A172 (cell line): ENCODE data around the gene NOD1. TPM values are rescaled to one million over a fixed set of nuclear protein-coding genes. Genes with fewer than 3 reads are reported as not detected.
"Not testable (repeated sequence)": the region's sequence is repeated elsewhere in the genome, so short reads cannot be mapped to it uniquely, and the experiment has no call there.

Source experiments
- DNase-seq: peaks from one replicate; pipeline ENCODE4 v3.0.0-alpha.2; 2015; ENCODE audit warnings: low spot score
- total RNA-seq: library from RNA; depleted of rRNA; stranded (reverse); fragments of >200 nt; shearing (Covaris generic); gene quantifications from 2 replicates; pipeline ENCODE4 v1.2.3, GENCODE V29; 2014

Gene NOD1
- total RNA-seq, 1 experiment from 2014 or later = 5.2 TPM

- DNase-seq = peak; percentile 99
These were observed 26.0 kb upstream of the NOD1 start, which contains the start of gene GGCT for GRCh38 chr7:30504301-30505173. Gene GGCT (minus strand): TSS chr7:30504829. CDS start chr7:30504709, 120 bp downstream.

GRCh38 chr7:30503274-30504212 lies 25.0 kb upstream of the NOD1 start:
- no peak for DNase-seq

GRCh38 chr7:30502470-30503251 lies 24.1 kb upstream of the NOD1 start:
- no peak for DNase-seq

GRCh38 chr7:30501264-30501663 lies 22.7 kb upstream of the NOD1 start:
- DNase-seq = no peak

GRCh38 chr7:30493228-30493627 lies 14.6 kb upstream of the NOD1 start:
- no peak for DNase-seq

- DNase-seq = no peak
These were observed 12.8 kb upstream of the NOD1 start for GRCh38 chr7:30491417-30491816.

- DNase-seq = no peak
These were observed 8.8 kb upstream of the NOD1 start for GRCh38 chr7:30487371-30487770.

GRCh38 chr7:30485667-30486066 lies 7.1 kb upstream of the NOD1 start:
- DNase-seq = no peak

GRCh38 chr7:30481416-30481815 lies 2.8 kb upstream of the NOD1 start:
- DNase-seq = not testable (repeated sequence)

- peak; percentile 37 for DNase-seq
These were observed 877 bp upstream of the NOD1 start for GRCh38 chr7:30479202-30480120.

GRCh38 chr7:30476459-30477145 lies 2.0 kb downstream of the NOD1 start:
- DNase-seq = no peak

GRCh38 chr7:30475580-30475979 lies 3.0 kb downstream of the NOD1 start:
- no peak for DNase-seq

- DNase-seq = no peak
These were observed 3.7 kb downstream of the NOD1 start for GRCh38 chr7:30474893-30475292.

- DNase-seq = no peak
These were observed 4.1 kb downstream of the NOD1 start for GRCh38 chr7:30474485-30474884.

- DNase-seq = no peak
These were observed 4.7 kb downstream of the NOD1 start for GRCh38 chr7:30473903-30474302.

GRCh38 chr7:30472784-30473775 lies 5.5 kb downstream of the NOD1 start:
- DNase-seq = no peak

- DNase-seq = no peak
These were observed 6.4 kb downstream of the NOD1 start for GRCh38 chr7:30472081-30472783.

- DNase-seq = no peak
These were observed 7.4 kb downstream of the NOD1 start for GRCh38 chr7:30471205-30471604.
